Midbrain (tissue), 1 donor: ENCODE measurements around the gene MTHFD1L.
"Not testable (repeated sequence)": the region's sequence is repeated elsewhere in the genome, so short reads cannot be mapped to it uniquely, and the experiment has no call there.

Source experiments
- DNase-seq: peaks from one replicate; lab custom pipeline; 2025; lab: John Stamatoyannopoulos, UW

Gene MTHFD1L

DNA sequence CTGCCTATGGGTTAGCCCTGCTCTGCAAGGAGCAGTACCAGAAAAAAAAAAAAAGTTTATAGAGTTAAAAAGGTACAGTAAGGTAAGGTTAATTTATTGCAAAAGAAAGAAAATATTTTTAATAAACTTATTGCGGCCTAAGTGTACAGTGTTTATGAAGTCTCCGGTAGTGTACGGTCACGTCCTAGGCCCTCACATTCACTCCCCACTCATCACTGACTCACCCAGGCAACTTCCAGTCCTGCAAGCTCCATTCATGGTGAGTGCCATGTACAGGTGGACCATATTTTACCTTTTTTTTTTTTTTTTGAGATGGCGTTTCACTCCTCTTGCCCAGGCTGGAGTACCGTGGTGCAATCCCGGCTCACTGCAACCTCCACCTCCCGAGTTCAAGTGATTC is 258.1 kb downstream of the MTHFD1L start:
- DNase-seq = not testable (repeated sequence)

DNA sequence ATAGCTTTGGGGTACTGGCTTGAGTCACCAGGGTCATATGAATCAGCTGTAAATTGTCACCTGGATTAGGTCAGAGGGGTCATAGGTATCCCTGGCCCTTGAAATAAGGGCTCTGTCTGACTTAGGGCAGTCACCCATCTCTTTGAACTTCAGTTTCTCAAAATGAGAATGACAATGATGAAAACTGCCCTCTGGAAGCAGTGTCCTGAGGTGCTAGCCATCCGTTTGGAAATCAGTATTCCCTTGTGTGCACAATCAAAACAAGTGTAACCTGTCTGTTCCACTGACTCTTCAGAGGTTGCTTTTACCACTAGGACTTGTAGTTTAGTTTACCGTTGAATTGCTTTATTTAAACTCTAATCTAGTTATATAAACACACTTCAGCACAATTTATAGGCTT is 259.7 kb downstream of the MTHFD1L start:
- DNase-seq = not testable (repeated sequence)

DNA sequence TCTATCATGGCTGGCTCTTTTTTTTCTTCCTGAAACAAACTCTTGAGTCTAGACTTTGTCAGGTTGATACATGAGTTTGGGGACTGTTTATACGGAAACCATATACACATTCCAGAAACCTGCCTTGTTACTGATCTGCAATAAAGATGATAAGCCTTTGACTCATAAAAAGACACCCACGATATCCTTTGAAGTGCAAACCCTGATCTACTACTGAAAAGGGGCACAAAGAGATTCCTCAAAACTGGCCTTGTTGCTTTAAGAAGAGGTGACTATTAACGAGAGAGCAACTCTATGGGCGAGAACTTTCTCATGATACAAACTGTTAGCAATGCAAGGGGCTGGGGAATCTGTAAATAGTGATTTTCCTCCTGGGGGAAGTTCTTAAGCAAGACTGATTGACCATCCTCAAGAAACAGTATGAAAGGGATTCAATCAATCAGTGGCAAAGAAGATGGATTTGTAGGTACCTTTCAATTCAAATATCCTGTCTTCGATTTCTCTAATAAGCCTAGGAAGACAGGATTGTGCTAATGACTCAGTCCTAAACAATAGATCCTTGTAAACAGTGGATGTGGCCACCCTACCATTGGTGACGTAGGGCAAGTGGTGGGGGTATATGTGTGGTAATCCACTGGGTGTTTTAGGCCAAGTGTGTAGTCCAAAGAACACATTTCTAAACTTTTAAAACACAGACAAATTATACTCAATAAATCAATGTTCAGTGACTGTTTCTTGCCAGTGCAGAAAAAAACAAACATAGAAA is 260.3 kb downstream of the MTHFD1L start:
- not testable (repeated sequence) for DNase-seq

DNA sequence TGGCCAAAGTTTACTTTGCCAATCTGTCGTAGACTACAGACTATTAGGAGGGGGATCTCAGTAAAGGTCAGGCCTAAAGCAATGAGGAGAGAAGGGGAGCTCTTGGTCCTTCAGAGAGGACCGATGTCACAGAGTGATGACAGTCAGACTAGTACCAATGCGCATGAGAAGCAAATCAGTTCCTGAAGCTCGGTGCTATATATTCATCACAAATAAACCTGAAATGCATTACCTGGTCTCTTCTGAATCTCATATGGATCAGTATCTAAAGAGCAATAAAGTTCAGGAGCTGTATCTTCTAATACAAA is 260.9 kb downstream of the MTHFD1L start:
- not testable (repeated sequence) for DNase-seq

DNA sequence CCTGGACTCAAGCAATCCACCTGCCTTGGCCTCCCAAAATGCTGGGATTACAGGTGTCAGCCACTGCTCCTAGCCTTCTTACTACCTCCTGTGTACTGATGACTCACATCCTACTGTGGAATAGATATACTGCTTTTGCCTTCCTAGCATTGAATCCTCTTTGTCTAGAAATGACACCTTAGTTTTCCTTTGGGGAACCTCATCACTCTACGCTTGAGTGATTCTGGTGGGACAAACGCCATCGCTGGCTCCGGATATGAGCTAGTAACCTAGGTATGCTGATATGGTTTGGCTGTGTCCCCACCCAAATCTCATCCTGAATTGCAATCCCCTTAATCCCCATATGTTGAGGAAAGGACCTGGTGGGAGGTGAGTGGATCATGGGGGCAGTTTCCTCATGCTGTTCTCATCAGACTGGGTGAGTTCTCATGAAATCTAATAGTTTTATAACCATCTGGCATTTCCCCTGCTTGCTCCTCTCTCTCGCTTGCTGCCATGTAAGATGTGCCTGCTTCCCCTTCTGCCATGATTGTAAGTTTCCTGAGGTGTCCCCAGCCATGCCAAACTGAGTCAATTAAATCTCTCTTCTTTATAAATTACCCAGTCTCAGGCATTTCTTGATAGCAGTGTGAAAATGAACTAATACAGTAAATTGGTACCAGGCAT is 261.8 kb downstream of the MTHFD1L start:
- DNase-seq = not testable (repeated sequence)

DNA sequence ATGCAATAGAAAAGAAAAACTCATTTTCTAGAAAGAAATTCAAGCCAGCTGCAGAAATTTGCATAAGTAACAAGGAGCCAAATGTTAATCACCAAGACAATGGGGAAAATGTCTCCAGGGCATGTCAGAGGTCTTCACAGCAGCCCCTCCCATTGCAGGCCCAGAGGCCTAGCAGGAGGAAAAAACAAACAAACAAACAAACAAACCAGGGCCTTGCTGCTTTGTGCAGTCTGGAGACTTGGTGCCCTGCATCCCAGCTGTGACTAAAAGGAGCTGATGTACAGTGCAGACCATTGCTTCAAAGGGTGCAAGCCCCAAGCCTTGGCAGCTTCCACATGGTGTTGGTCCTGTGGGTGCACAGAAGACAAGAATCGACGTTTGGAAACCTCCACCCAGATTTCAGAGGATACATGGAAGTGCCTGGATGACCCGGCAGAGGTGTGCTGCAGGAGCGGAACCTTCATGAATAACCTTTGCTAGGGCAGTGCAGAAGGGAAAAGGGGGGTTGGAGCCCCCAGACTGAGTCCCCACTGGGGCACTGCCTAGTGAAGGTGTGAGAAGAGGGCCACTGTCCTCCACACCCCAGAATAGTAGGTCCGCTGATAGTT is 263.4 kb downstream of the MTHFD1L start:
- no peak for DNase-seq

DNA sequence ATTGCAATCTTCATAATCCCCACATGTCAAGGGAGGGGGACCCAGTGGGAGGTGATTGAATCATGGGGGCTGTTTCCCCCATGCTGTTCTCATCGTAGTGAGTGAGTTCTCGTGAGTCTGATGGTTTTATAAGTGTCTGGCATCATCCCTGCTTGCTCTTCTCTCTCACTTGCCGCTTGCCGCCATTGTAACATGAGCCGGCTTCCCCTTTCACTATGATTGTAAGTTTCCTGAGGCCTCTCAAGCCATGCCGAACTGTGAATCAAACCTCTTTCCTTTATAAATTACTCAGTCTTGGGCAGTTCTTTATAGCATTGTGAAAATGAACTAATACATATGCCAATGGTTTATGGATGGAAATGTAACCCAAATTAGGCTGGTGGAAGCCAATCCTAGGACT is 264.8 kb downstream of the MTHFD1L start:
- DNase-seq = no peak

DNA sequence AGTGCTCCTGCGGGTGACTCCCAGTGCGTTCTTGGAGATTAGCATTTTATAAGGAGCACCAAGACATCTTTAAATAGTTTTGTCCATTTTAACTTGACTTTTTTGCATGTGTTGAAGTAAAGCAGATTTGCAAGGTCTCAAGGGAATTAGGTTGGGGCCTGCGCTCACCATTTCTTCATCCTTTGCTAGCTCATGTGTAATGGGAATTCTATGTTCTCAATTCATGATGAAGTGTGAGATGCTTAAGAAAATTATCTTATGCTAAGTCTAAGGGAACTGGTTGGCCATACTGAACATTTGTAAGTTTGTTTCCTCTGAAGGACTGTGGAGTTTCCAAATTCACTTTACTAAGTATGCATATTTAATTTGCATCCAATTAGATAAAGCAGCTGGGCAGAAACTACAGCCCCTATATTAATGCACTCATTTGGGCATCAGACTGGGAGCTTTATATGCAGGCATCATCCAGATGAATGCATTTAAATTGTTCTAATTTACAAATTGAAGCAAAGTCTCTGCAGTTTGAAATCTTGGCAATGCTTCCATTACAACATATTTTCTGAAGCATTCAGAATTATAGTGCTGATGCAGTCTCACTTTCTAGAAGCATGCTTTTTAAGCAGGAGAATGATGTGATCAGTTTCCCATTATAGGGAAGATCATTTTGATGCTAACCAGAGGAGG is 266.0 kb downstream of the MTHFD1L start:
- DNase-seq = no peak

DNA sequence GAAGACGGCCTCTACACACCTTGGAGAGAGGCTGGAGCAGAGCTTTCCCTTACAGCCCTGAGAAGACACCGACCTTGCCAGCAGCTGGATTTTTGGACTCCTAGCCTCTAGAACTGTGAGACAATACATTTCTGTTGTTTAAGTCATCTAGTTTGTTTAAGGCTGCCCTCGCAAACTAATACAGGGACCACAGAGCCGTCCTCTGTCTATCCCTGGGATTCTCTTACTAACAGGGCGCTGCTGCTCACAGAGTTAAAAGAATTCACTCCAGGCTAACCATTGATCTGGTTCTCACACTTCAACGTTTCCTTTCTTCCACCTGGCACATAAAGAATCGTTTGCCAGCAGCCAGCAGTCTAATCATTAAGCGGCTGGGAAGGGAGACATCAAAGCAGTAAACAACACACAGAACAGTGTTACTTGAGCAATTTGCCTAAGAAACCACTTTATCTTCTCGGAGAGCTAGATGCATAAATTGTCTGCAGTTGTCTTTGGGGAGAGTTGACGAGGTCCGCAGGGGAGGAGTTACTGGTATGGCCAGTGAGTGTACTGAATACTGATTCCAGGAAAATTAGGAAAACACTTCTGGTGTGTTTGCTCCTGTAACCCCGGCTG is 270.7 kb downstream of the MTHFD1L start:
- no peak for DNase-seq

DNA sequence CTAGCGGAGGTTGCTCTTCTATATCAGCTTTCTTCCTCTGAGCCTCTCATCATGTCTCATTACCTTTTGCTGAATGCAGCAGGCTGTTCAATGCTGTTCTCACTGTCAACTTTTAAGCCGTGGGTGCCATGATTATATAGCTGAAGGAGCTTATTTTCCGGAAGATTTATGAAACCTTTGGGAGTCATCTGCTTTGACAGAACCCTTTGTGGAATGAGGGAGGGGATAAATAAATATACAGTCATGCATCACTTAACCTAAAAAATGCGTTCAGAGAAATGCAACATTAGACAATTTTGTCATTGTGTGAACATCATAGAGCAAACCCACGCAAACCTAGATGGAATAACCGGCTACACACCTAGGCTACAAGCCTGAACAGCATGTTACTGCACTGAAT is 272.0 kb downstream of the MTHFD1L start:
- DNase-seq = no peak

DNA sequence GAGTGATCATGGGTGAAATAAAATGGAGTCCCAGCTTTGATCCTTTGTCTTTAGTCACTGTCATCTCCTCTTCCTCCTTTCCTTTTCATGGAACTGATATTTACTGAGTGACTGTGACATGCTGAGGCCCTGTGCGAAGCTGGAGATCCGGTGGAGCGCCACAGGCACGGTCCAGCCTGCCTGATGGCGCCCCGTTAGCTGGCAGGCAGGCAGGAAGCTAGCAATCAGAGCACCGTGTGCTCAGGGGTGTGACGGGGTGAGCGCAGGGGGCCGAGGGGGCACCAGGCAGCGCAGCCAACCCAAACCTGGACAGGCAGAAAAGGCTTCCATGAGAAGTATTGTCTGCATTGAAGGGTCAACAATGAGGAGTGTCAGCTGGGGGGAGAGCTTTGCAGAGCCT is 274.0 kb downstream of the MTHFD1L start:
- DNase-seq = no peak

DNA sequence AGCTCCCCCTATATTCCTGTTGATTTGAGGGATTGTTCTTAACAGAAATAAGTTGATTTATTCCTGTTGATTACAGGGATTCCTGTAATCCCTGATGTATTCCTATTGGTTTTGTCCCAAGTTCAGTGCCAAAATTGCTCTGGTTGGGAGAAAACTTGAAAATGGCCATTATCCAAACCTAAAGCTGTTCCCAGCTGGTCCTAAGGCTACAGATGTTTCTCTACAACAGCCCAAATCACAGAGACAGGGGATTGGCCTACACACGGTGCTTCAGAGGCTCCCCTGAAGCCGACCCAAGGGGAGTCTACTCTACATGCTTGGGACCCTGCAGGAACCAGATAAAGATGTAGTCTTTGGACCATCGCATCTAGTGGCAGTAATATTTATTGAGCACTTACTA is 275.3 kb downstream of the MTHFD1L start:
- no peak for DNase-seq

DNA sequence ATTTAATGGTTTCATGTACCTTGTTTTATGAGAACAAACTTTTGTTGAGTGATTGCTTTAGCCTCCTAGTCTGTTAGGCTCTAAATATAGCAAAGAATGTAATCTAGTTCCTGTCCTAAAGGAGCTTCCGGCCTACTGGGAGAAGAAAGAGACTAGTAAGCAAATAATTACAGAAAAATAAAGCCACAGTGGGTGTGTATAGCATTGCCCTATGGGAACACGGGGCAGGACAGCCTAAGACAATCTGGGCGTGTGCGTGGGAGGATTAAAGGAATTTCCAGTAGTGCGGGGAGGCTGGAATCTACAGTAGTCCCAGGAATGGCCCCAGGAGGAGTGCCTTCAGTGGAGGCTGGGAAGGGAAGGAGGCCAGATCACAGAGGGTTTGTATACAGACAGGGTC is 276.2 kb downstream of the MTHFD1L start:
- no peak for DNase-seq

DNA sequence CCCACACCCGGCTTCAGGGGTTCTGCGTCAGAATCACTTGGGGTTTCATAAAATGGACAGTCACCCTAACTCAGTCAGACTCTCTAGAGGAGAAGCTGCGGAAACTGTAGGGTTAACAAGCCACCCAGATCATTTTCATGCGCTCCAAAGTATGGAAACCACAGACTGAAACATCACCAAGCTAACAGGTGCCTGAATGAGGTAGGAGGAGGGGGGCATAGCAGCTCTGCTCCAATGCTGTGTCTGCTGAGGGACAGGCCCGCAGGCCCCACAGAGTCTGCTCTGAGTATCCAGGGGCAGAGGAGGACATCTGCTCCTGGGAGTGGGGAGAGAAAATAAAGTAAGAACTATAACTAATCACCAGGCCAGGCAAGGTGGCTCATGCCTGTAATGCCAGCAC is 277.2 kb downstream of the MTHFD1L start:
- DNase-seq = no peak

DNA sequence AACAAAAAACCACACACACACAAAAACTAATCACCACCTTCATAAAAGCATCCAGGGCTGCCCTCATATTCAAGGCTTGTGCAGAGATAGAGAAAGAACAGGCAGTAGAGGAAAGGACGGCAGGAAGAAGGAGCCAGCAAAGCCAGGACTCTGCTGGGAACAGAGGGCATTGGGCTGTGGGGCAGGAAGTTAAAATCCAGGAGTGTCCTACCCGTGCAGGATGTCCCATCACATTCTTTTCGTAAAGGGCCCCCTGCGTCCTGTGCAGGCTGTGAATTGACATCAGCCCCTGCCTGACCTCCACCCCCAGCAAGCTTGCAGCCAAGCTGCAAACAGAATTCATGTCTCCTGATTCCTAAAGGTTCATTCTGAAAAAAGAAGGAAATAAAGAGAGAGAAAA is 277.8 kb downstream of the MTHFD1L start:
- DNase-seq = no peak

DNA sequence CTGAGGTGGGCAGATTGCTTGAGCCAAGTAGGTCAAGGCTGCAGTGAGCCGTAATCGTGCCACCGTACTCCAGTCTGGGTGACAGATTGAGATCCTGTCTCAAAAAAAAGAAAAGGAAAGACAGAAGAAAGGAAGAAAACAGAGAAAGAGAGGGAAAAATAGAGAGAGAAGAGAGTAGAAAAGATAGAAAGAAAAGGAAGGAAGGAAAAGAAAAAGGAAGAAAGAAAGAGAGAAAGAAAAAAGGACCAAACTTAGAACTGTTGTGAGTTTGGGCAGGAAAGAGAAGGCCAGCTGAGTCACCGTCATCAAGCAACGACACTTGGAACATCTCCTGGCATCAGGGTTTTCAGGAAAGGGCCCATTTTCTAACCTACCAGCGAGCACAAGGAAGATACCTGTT is 278.3 kb downstream of the MTHFD1L start:
- no peak for DNase-seq

DNA sequence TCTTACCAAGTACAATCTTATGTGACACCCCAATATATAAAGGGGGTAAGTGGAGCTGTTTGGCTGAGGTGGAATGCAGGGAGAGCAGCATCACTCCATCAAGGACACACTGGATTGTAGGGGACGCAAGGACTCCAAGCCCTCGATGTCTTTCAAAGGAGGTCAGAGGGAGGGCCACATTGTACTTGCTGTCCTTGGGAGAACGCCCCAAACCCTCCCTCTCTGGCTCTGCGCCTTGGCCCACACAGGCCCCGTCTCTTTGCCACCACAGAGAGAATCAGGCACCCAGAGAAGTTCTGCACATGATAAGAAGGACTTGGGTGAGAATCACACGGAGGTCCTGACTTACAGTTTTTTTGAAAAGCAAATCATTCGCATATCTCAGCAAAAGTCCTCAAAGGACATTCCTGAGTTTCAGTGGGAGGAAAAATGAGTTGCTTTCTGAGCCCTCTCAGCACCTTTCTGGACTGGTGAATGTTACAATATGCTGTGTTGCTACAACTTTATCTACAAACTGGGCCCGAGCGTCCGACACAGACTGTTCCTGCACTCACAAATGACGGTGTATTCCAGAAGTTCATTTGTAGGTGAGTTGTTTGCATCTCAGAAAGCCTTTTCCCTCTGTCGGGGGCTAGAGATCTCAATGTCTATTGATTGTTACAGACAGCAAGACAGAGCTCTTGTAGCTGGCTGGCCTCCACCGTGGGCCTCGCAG is 281.8 kb downstream of the MTHFD1L start:
- DNase-seq = no peak

DNA sequence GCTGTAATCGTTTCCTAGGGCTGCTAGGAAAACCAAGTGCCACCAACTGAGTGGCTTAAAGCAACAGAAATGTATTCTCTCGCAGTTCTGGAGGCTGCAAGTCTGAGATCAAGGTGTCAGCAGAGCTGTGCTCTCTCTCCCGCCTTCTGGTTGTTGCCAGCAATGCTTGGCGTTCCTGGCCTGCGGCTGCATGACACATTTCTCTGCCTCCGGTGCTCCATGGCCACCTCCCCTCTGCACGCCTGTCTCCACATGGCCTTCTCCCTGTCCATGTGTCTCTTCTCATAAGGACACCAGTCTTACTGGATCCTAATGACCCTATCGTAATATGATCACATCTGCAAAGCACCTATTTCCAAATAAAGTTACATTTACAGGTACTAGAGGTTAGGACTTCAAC is 282.6 kb downstream of the MTHFD1L start:
- DNase-seq = no peak

DNA sequence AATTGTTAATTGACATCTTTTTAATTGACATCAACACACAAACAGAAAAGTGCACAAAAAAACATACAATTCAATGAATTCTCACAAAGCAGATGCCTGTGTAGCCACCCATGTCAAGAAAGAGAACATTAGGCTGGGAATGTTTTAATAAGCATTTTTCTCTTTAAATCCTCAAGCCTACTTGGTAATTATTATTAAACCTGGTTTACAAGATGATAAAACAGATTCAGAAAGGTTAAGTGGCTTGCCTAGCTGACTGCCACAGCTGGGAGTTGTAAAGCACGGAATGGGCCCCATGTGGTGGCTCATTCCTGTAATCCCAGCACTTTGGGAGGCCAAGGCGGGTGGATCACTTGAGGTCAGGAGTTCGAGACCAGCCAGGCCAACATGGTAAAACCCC is 284.3 kb downstream of the MTHFD1L start:
- no peak for DNase-seq
